B cell (primary cell): ENCODE data around the gene PACRG. TPM values are rescaled to one million over a fixed set of nuclear protein-coding genes. Genes with fewer than 3 reads are reported as not detected.

ENCODE experiments used
- ATAC-seq: fragments of 200-7000 bp; cut with Tn5 transposase; one replicate; pipeline ENCODE4 v1.10.0; 2021; ENCODE audit warnings: low read depth, mild to moderate bottlenecking, moderate number of reproducible peaks, moderate library complexity
- CTCF ChIA-PET: fragments of 350-600 bp; sonication (Branson Sonifier 250); formaldehyde crosslinking; loops from one replicate; lab custom pipeline; 2021; ENCODE audit warnings: antibody characterized with exemption, inconsistent platforms; lab: Charles Lee
- POLR2A ChIA-PET: fragments of 350-600 bp; sonication (Branson Sonifier 250); formaldehyde crosslinking; loops from one replicate; lab custom pipeline; 2021; ENCODE audit warnings: antibody characterized with exemption; lab: Charles Lee
- DNase-seq: peaks from one replicate; pipeline ENCODE4 v3.0.0; 2013
- H2AFZ ChIP-seq: 2 replicates; pipeline ENCODE4 v1.6.1; 2012; ENCODE audit warnings: mild to moderate bottlenecking, low read depth, low read length; ENCODE audit not compliant: insufficient read depth, poor library complexity, severe bottlenecking
- H3K27ac ChIP-seq, 2 donors: 1 replicate in 1 of 2; 2 replicates in 1 of 2; pipeline ENCODE4 v1.5.1; 2012 to 2013; ENCODE audit warnings: low read length in 2 of 2, mild to moderate bottlenecking in 2 of 2, moderate library complexity in 1 of 2
- H3K27me3 ChIP-seq, 4 experiments: fragments of 200-600 bp in 1 of 4; sonication (generic) in 1 of 4; replicated peaks in 1 of 4; 1 replicate in 2 of 4; 2 replicates in 2 of 4; pipeline versions ENCODE4 v1.6.1 to v1.7.0; 2013 to 2016; ENCODE audit warnings: low read length in 3 of 4, mild to moderate bottlenecking in 2 of 4, mixed read lengths in 1 of 4, moderate library complexity in 1 of 4; ENCODE audit not compliant: insufficient read depth in 4 of 4, control insufficient read depth in 3 of 4; ENCODE audit errors: control extremely low read depth in 1 of 4
- H3K36me3 ChIP-seq, 2 experiments: replicated peaks in 1 of 2; 1 replicate in 1 of 2; 2 replicates in 1 of 2; pipeline versions ENCODE4 v1.6.1 to v1.7.1; 2013; ENCODE audit warnings: low read length in 1 of 2; ENCODE audit not compliant: insufficient read depth in 2 of 2, control insufficient read depth in 1 of 2; ENCODE audit errors: control extremely low read depth in 1 of 2, extremely low read depth in 1 of 2
- H3K4me1 ChIP-seq, 2 donors: fragments of 200-600 bp in 1 of 2; sonication (generic) in 1 of 2; 1 replicate in 1 of 2; 2 replicates in 1 of 2; pipeline versions ENCODE4 v1.5.1 to v1.6.1; 2013 to 2017; ENCODE audit warnings: low read length in 2 of 2; ENCODE audit not compliant: control insufficient read depth in 2 of 2, insufficient read depth in 2 of 2
- H3K4me2 ChIP-seq: replicated peaks from 2 replicates; pipeline ENCODE3; 2012; ENCODE audit warnings: mild to moderate bottlenecking, low read depth, low read length; ENCODE audit not compliant: poor library complexity, severe bottlenecking
- H3K4me3 ChIP-seq, 5 experiments: fragments of 200-600 bp in 1 of 5; sonication (generic) in 1 of 5; 1 replicate in 3 of 5; 2 replicates in 2 of 5; pipeline versions ENCODE4 v1.5.1 to v1.7.0; 2011 to 2016; ENCODE audit warnings: low read length in 4 of 5, mild to moderate bottlenecking in 4 of 5, low read depth in 2 of 5, control low read depth in 1 of 5, moderate library complexity in 1 of 5; ENCODE audit not compliant: insufficient read depth in 1 of 5; ENCODE audit errors: control extremely low read depth in 1 of 5, extremely low read depth in 1 of 5
- H3K79me2 ChIP-seq: fragments of 200-600 bp; sonication (generic); one replicate; pipeline ENCODE4 v1.6.0; 2016; ENCODE audit warnings: low read length; ENCODE audit not compliant: control insufficient read depth, insufficient read depth
- H3K9ac ChIP-seq: fragments of 200-600 bp; sonication (generic); 2 replicates; pipeline ENCODE4 v1.6.1; 2017; ENCODE audit warnings: mild to moderate bottlenecking, low read length, moderate library complexity
- H3K9me3 ChIP-seq, 3 donors: one replicate each; pipeline versions ENCODE4 v1.6.1 to v1.7.1; 2013; ENCODE audit warnings: low read length in 2 of 3; ENCODE audit not compliant: control insufficient read depth in 2 of 3, insufficient read depth in 1 of 3; ENCODE audit errors: control extremely low read depth in 1 of 3
- H4K20me1 ChIP-seq: 2 replicates; pipeline ENCODE4 v1.6.0; 2012; ENCODE audit warnings: mild to moderate bottlenecking, low read length; ENCODE audit not compliant: insufficient read depth, control insufficient read depth, poor library complexity, severe bottlenecking
- H3K27ac Mint-ChIP-seq: one replicate; pipeline ENCODE4 v1.8.0; 2021; ENCODE audit warnings: mixed read lengths
- H3K27me3 Mint-ChIP-seq: one replicate; pipeline ENCODE4 v1.8.0; 2021; ENCODE audit warnings: mixed read lengths
- H3K4me1 Mint-ChIP-seq: one replicate; pipeline ENCODE4 v1.8.0; 2021; ENCODE audit warnings: mixed read lengths
- H3K4me3 Mint-ChIP-seq: one replicate; pipeline ENCODE4 v1.8.0; 2021; ENCODE audit warnings: mixed read lengths
- H3K9me3 Mint-ChIP-seq: one replicate; pipeline ENCODE4 v1.8.0; 2022; ENCODE audit warnings: mixed read lengths; ENCODE audit not compliant: insufficient read depth
- CTCF ChIP-seq: fragments of 200-600 bp; IDR thresholded peaks from one replicate; pipeline ENCODE4 v1.8.0; 2022; ENCODE audit warnings: antibody characterized with exemption, mild to moderate bottlenecking
- EZH2 ChIP-seq: IDR thresholded peaks from 2 replicates; pipeline ENCODE4 v1.6.1; 2012; ENCODE audit warnings: borderline replicate concordance, low read depth, mild to moderate bottlenecking, moderate library complexity, low read length; ENCODE audit not compliant: insufficient read depth, poor library complexity, severe bottlenecking
- WGBS: methylation state at CpG from one replicate; pipeline ENCODE4 v1.1.5; 2013; ENCODE audit warnings: missing lambda C conversion rate; ENCODE audit not compliant: insufficient coverage; 5-methylcytosine and 5-hydroxymethylcytosine counted together
- intact Hi-C: fragments of 100-400 bp; cut with micrococcal nuclease; formaldehyde crosslinking; loops from one replicate; pipeline ENCODE4 v1.10.0; 2022
- polyA plus RNA-seq: library from polyadenylated mRNA; depleted of rRNA; stranded (reverse); fragments of >200 nt; gene quantifications from 2 replicates; pipeline ENCODE4 v1.2.3, GENCODE V29; 2012
- total RNA-seq, 2 donors: library from RNA; stranded (reverse); fragments of 120-200 nt in 1 of 2; gene quantifications; 1 replicate in 1 of 2; 2 replicates in 1 of 2; pipeline versions ENCODE4 v1.2.3 to v1.2.4, GENCODE V29; 2013 to 2022

PACRG gene
- total and polyA plus RNA-seq, 2 donors (not counting 1 experiment from before 2014, with no cell fraction given): not detected

GRCh38 chr6:163293286-163293685 lies 565.5 kb downstream of the PACRG start:
- Histone ChIP-seq H3K27me3 (no peaks in the 10 kb centered on the region), H3K9ac (no peak overlapping the region), H4K20me1 (no peaks in the 10 kb centered on the region), H3K36me3 (no peaks in the 10 kb centered on the region), H2AFZ (no peak overlapping the region), H3K4me2 (no peak overlapping the region), H3K27ac (no peak overlapping the region), H3K4me1 (no peaks in the 10 kb centered on the region), H3K79me2 (no peaks in the 10 kb centered on the region), H3K4me3 (no peak overlapping the region), H3K9me3 (no peaks in the 10 kb centered on the region)
- ChIA-PET CTCF (no interaction called here), POLR2A (no interaction called here)
- ATAC-seq (no peak), DNase-seq (no peak)
- no peak overlapping the region for H3K27ac Mint-ChIP-seq
- no peak overlapping the region for H3K4me3 Mint-ChIP-seq
- no peaks in the 10 kb centered on the region for H3K4me1 Mint-ChIP-seq
- TF ChIP-seq CTCF (no peak), EZH2 (no peak)
- H3K27me3 Mint-ChIP-seq: peaks cover 7% of the 10 kb centered on the region
- intact Hi-C loops: no loop called here
- H3K9me3 Mint-ChIP-seq: no peaks in the 10 kb centered on the region
- 90% methylated on average over 3 of the region's 6 CpGs for WGBS

GRCh38 chr6:163294734-163295133 lies 567.0 kb downstream of the PACRG start:
- no peak overlapping the region for H3K4me3 Mint-ChIP-seq
- no peak overlapping the region for H3K4me2 ChIP-seq
- intact Hi-C loops: no loop called here
- H3K79me2 ChIP-seq: no peaks in the 10 kb centered on the region
- H3K4me1 ChIP-seq: no peaks in the 10 kb centered on the region
- no peaks in the 10 kb centered on the region for H3K27me3 ChIP-seq
- H3K27ac Mint-ChIP-seq: no peak overlapping the region
- no peaks in the 10 kb centered on the region for H3K4me1 Mint-ChIP-seq
- H3K27ac ChIP-seq: no peak overlapping the region
- no peaks in the 10 kb centered on the region for H3K9me3 Mint-ChIP-seq
- no peaks in the 10 kb centered on the region for H4K20me1 ChIP-seq
- POLR2A ChIA-PET: no interaction called here
- H3K36me3 ChIP-seq: no peaks in the 10 kb centered on the region
- ATAC-seq: no peak
- TF ChIP-seq CTCF (no peak), EZH2 (no peak)
- H3K9me3 ChIP-seq: peaks cover 0 to 3% (median 0%) of the 10 kb centered on the region in 3 donors
- H3K27me3 Mint-ChIP-seq: peaks cover 12% of the 10 kb centered on the region
- no peak overlapping the region for H2AFZ ChIP-seq
- H3K9ac ChIP-seq: no peak overlapping the region
- CTCF ChIA-PET: no interaction called here
- no peak for DNase-seq
- H3K4me3 ChIP-seq: no peak overlapping the region
